G401 (cell line): ENCODE data around the gene SHISAL2A. TPM values are rescaled to one million over a fixed set of nuclear protein-coding genes. Genes with fewer than 3 reads are reported as not detected.
A peak's percentile ranks its signal among the peaks of the same experiment; 100 is the strongest.
"Not testable (repeated sequence)": the region's sequence is repeated elsewhere in the genome, so short reads cannot be mapped to it uniquely, and the experiment has no call there.

Source experiments
- DNase-seq: peaks from one replicate; pipeline ENCODE4 v3.0.0-alpha.2; 2015; ENCODE audit warnings: low spot score
- in situ Hi-C: cut with HindIII; loops from 2 replicates; pipeline ENCODE4 v1.10.0; 2016; ENCODE audit warnings: low sequenced_read_pairs, mixed read lengths
- total RNA-seq: library from RNA; depleted of rRNA; stranded (reverse); fragments of >200 nt; shearing (Covaris generic); gene quantifications from 2 replicates; pipeline ENCODE4 v1.2.3, GENCODE V29; 2014

The SHISAL2A gene
- total RNA-seq, 1 experiment from 2014 or later, result not detected

GRCh38 chr1:52676249-52676903, 43.4 kb downstream of the SHISAL2A start:
- DNase-seq, result no peak
- in situ Hi-C loops, result no loop called here

GRCh38 chr1:52677076-52677806, 44.3 kb downstream of the SHISAL2A start:
- no peak for DNase-seq
- in situ Hi-C loops, result no loop called here

GRCh38 chr1:52679048-52679447, 46.1 kb downstream of the SHISAL2A start:
- in situ Hi-C loops, result no loop called here
- no peak for DNase-seq

- DNase-seq, result no peak
- in situ Hi-C loops, result no loop called here
Observed at GRCh38 chr1:52679498-52679897, 46.5 kb downstream of the SHISAL2A start.

GRCh38 chr1:52680353-52680752, 47.4 kb downstream of the SHISAL2A start:
- DNase-seq, result no peak
- in situ Hi-C loops, result no loop called here

- no peak for DNase-seq
- in situ Hi-C loops, result no loop called here
Observed at GRCh38 chr1:52681136-52681535, 48.2 kb downstream of the SHISAL2A start.

- in situ Hi-C loops, result no loop called here
- DNase-seq, result no peak
Observed at GRCh38 chr1:52683367-52683940, 50.5 kb downstream of the SHISAL2A start.

- in situ Hi-C loops, result no loop called here
- no peak for DNase-seq
Observed at GRCh38 chr1:52684545-52684944, 51.6 kb downstream of the SHISAL2A start.

GRCh38 chr1:52686261-52686751, 53.3 kb downstream of the SHISAL2A start:
- DNase-seq, result peak; percentile 53
- in situ Hi-C loops, result not testable (repeated sequence)

GRCh38 chr1:52686830-52687229, 53.9 kb downstream of the SHISAL2A start:
- no peak for DNase-seq
- in situ Hi-C loops, result no loop called here

- in situ Hi-C loops, result no loop called here
- no peak for DNase-seq
Observed at GRCh38 chr1:52691821-52692220, 58.9 kb downstream of the SHISAL2A start.

GRCh38 chr1:52692697-52693096, 59.7 kb downstream of the SHISAL2A start:
- DNase-seq, result no peak
- in situ Hi-C loops, result no loop called here

GRCh38 chr1:52693351-52693750, 60.4 kb downstream of the SHISAL2A start:
- in situ Hi-C loops, DNase-seq: not testable (repeated sequence)

GRCh38 chr1:52693843-52694242, 60.9 kb downstream of the SHISAL2A start:
- in situ Hi-C loops, result no loop called here
- no peak for DNase-seq

- in situ Hi-C loops, result no loop called here
Observed at GRCh38 chr1:52695627-52696026, 62.7 kb downstream of the SHISAL2A start.

GRCh38 chr1:52697795-52698674, 65.1 kb downstream of the SHISAL2A start, which contains the start of gene COA7:
TSS of gene COA7 (minus strand) at chr1:52698347. CDS start at chr1:52698326, 21 bp downstream.
- peak; percentile 82 for DNase-seq
- in situ Hi-C loops, result no loop called here

More at GRCh38 chr1:52695627-52696026, 62.7 kb downstream of the SHISAL2A start:
- DNase-seq, result no peak

GRCh38 chr1:52702886-52703787, 70.2 kb downstream of the SHISAL2A start:
- DNase-seq, result peak; percentile 99
- in situ Hi-C loops, result no loop called here

- no peak for DNase-seq
- in situ Hi-C loops, result no loop called here
Observed at GRCh38 chr1:52706136-52706670, 73.2 kb downstream of the SHISAL2A start.
